ENCODE measurements around the gene GRIN1.
A peak's percentile ranks its signal among the peaks of the same experiment; 100 is the strongest.
"Not testable (repeated sequence)": the region's sequence is repeated elsewhere in the genome, so short reads cannot be mapped to it uniquely, and the experiment has no call there.

The GRIN1 gene

DNA sequence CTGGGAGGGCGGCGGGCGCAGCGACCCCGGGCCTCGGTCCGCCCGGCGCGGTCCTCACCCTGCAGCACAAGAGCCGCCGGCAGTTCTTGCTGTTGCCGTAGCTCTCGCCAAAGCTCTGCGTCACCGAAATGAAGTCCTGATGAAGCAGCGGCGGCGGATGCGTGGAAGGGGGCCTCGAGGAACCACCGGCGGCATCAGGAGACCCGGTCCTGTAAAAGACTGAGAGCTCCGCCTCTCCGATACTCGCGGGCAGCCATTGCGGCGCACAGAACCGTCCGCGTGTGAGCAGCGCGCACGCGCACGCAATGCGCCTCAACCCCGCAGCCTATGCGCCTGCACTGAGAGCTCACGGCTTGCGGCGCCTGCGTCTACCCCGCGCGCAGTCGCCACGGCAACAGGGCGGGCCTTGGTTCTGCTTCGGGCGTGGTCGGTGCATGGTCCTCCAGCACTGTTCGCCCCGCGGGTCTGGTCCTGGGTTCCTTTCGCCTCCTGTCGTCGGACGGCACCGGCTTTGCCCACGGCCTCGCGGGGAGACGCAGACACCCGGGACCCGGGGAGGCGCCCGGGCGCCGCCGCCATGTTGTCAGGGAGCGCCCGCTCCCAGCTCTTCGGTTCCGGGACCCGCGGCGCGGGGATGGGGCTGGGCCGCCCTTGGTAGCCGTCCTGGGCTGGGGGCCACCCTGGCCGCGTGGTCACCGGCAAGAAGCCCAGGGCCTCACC is 9.3 kb upstream of the GRIN1 start:
- DNase-seq, result peak; percentile 86

DNA sequence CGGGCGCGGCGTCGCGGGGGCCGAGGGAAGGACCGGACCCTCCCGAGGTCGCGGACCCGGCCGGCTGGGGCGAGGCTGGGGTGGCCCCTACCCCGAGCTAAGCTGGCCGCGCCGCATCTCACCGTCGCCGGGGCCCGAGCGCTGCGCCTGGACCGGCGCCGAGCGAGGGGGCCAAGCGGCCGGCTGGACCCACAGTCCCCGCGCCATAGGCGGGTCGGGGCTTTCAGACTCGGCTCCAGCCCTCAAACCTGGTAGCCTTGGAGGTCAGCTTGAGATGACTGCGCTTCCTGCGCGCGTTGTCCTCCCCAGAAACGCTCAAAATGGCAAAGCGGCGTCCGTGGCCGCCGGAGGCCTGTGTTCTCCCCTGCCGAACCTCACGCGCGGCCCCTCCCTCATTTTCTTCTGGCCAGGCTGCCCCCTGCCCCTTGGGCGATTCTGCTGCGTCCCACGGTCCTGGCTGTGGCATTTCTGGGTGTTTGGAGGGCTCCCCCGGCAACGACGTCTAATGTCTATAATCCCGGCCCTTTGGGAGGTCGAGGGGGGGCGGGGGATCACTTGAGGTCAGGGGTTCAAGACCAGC is 8.7 kb upstream of the GRIN1 start:
- no peak for DNase-seq

DNA sequence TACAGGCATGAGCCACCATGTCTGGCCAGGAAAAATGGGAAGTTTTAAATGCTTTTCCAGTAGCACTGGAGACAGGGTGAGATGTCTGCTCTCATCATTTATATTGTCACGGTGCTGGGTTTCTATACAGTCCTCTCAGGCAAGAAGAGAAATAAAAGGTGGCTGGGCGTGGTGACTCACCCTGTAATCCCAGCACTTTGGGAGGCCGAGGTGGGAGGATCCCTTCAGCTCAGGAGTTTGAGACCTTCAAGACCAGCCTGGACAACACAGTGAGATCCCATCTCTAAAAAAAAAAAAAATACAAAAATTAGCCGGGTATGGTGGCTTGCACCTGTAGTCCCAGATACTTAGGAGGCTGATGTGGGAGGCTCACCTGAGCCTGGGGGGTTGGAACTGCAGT is 4.8 kb upstream of the GRIN1 start:
- DNase-seq, result no peak

DNA sequence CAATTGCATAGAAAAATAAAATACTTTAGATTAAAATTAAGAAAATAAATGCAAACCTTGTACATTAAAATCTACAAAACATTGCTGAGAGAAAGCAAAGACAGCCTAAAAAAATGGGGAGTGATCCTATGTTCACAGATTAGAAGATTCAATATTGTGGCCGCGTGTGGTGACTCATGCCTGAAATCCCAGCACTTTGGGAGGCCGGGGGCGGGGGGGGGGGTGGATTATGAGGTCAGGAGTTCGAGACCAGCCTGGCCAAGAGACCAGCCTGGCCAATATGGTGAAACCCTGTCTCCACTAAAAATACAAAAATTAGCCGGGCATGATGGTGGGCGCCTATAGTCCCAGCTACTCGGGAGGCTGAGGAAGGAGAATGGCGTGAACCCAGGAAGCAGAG is 3.8 kb upstream of the GRIN1 start:
- DNase-seq, result not testable (repeated sequence)

DNA sequence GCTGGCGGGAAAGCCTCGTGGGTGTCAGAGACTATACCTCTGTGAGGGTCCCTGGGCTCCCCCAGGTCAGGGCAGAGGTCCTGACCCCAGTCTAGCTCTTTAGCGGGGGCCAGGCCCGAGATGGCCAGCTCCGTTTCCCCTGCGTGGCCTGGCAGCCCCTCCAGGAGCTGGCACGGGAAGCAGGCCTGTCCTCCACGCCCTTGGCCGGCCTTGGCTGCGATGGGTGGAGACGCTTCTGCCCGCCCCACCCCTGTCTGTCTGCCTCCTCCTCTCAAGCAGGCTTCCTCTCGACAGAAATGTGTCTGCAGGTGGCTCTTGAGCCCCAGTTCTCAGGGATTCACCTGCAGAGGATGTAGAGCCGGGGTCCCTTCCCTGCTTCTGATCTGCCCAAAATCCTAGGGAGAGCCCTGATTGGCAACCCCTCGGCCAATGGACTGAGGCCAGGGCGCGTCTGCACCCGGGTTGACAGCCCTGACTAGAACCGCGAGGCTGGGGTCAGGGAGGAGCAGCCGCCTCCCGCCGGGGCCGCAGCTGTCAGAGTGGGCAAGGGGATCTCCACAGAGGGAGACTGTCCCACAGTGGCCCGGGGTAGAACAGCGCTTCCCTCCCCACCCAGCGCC is 2.6 kb upstream of the GRIN1 start:
- no peak for DNase-seq

DNA sequence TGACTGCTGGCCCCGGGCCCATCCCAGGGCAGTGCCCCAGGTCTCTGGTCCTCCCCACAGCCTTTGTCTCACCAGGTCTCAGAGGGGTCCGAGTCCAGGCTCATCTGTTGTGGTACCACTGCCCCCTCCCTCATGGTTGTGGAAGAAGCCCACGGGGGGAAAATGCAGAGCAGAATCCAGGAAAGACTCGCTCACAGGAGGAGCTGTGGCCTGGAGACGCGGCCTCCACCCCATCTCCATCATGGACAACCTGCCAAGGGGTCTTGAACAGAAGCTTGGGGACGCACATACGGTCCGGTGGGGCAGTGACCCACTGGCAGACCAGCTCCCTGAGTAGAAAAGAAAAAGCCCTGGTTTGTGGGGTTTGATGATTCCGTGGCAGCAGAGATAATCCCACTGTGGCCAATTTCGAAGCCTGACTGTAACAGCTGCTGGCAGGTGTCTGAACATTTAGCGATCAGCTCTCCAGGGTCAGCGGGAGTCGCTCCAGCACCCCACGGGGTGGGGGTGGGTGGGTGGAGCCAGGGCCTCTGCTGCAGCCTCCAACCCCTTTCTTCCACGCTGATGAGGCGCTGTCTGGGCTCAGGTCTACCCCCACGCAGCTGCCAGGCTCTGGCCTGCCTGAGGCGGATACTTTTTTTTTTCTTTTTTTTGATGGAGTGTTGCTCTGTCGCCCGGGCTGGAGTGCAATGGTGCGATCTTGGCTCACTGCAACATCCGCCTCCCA is 1.9 kb upstream of the GRIN1 start:
- no peak for DNase-seq

DNA sequence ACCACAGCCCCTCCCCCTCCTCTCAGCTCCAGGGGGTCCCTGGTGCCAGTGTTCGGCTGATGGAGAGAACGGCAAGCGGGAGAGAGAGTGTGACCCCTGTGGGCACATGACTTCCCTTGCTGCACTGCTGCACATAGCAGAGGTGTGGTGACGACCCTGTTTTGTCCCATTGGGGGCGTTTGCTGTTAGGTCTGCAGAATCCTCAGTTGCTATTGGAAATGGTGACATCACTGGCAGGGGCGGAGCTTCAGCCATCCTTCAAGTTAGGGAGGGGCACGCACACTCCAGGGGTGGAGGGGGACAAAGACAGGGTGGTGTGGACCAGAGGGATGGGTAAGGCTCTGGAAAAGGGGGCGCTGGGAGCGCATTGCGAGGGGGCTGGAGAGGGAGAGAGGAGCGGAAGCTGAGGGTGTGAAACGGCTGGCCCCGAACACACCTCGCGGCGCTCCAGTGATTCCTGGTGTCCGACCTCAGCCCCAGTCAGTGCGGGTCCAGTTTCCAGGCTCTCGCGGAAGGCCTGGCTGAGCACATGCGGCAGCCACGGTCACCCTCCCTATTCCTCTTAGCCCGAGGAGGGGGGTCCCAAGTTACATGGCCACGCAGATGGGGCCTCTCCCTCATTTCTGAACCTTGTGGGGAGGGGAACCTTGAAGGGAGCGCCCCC is 764 bp upstream of the GRIN1 start:
- DNase-seq, result peak; percentile 4

DNA sequence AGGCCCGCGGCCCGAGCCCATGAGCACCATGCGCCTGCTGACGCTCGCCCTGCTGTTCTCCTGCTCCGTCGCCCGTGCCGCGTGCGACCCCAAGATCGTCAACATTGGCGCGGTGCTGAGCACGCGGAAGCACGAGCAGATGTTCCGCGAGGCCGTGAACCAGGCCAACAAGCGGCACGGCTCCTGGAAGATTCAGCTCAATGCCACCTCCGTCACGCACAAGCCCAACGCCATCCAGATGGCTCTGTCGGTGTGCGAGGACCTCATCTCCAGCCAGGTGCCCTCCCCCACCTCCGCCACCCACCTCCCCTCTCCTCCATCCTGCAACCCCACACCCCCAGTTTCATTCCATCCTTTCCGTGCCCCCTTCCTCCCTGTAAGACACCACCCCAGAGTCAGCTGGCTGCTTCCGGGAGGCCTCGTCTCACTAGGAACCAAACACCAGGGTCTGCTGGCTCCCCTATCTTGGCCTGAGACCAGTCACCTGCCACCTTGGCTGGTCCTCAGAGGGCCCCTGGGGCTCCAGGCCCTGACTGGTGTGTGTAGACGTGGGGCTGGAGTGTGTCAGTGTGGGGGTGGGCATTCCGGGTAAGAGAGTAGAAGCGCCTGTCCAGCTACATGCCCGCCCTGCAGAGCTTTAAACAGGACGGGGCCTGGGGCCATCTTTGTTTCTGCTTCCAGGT is 655 bp downstream of the GRIN1 start:
- no peak for DNase-seq

DNA sequence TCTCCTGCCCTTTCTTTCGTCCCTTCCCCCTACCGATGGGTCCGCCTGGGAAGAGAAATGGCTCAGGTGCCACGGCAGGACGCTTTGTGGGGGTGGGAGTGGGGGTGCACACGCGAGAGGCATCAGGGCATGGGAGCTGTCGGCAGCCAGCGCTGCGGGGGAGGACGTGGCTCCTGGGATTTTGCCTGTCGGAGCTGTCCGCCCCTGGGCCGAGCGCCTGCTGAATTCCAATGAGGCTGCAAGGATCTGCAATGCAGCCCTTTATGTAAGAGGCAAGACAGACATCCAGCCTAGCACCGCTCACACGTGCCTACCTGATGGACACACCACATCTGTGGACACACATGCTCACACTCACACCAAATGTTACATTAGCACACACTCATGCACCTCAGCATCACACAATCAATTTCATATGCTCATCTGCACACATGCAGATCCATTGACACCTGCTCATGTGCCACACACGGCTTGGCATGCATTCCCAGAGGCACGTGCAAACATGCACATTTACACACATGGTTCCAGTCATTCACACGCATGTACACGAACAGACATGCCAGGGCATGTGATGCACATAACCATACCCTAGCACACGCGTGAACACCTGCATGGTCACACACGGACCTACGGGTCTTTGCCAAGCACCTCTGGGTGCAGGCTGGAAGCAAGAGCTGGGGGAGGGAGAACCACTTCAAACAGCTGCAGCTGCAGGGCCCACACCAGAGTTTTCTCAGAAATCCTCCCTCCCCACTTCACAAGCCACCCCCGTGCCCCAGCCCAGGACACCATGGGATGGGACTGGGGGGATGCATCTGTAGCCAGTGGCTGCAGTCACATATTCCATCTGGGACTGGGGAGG is 1.4 kb downstream of the GRIN1 start:
- DNase-seq, result no peak

DNA sequence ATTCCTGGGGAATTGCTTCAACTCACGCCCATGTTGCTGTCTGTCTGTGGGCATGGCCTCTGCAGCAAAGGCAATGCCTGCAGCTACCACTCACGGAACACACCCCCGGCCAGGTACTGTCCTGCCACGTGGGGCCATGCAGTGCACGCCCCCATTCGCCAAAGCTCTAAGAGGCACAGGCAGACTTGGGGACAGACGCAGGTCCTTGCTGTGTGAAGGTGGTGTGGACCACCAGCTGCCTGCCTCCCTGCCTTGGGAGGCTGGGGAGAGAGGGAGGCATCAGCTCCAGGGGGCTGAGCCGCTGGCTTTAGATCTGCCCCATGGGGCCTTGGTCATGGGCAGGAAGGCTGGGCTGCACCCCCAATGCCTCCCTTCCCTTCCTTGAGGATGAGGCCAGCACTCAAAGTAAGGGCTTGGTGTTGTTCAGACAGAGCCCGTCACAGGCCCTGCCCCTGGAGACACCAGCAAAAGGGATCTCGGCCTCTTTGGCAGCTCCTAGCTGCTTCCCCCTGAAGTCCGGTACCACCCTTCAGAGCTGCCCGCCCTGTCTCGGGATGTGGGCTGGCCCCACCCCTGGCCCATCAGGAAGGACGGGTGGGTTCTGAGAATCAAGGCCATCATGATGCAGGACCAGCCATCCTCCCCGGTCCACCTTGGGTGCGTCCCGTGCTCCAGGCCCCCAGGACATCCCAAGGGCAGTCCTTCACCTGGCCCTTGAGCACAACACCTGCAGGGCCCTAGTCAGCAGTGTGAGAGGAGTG is 2.3 kb downstream of the GRIN1 start:
- DNase-seq, result no peak

DNA sequence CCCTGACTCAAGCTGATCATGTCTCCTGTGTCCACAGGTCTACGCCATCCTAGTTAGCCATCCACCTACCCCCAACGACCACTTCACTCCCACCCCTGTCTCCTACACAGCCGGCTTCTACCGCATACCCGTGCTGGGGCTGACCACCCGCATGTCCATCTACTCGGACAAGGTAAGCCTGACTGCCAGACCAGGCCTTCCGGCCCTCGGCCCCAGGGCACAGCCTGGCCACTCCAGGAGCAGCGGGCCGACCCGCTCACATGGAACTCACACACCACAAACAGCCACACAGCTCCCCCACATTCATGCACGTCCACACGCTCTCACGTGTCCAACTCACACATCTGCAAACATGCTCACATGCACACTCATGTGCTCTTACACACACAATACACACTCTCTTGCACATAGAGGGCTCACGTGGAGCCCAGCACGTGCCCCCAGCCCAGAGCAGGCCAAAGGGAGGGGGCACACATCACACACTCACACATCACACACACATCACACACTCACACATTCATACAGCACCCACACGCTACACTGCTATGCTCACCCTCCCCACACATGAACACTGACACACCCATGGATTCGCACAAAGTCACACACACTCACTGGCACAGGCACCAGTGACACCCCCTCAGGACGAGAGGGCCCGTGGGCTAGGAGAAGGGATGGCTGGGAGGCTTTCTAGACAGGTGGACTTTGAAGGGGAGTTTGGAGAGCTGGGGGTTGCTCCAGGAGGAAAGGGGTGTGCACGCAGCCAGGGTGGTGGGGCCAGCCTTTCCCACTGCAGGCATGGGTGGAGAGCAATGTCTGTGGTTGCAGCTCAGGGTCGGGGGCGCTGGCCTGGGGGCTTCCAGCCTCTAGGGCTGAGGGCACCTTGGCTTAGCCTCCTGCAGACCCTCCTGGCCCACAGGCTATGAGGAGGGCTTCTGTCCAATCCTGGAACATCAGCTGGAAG is 3.3 kb downstream of the GRIN1 start:
- no peak for DNase-seq

DNA sequence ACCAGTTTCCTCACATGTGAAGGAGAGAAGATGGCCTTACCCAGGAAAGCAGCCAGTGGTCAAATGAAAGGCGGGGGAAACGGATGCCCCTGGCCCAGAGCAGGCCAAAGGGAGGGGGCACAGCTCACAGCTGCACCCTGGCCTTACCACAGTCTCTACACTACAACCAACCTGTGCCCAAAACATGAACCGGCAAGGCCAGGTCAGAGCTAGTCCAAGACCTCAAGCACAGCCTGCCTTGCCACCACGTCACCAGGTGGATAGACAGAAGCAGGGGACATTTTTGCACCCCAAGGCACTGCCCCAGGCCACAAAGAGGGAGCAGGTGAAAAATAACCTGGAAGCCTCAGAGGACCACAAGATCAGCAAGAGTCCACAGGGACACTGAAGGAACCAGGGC is 4.5 kb downstream of the GRIN1 start:
- DNase-seq, result no peak

DNA sequence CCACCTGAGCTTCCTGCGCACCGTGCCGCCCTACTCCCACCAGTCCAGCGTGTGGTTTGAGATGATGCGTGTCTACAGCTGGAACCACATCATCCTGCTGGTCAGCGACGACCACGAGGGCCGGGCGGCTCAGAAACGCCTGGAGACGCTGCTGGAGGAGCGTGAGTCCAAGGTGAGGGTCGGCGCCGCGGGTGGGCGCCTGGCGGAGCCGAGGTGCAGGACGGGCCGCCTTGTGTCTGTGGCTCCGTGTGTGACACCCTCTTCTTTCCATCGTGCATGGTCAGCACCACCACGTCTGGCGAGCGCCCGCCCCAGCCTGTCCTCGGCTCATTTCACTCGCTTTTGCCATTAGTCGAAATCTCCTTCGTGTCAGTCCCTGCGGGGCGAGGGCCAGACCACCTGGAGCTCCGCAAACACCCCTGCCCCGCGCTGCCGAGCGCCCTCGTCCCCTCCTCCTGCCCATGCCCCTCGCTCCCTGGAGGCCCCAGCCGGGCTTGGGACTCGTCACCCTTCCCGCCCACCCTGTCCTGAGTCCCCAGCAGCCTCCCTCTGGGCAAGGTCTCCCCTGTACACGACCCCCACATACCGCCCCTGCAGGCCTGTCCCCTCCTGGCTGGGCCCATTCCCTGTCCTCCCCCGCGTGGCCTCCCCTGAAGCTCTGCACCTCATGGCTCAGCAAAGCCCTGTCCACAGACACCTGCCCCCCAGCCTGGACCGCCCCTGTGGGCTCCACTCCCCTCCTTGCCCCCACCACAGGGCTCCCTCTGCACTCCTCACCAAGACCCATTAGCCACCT is 7.0 kb downstream of the GRIN1 start:
- no peak for DNase-seq

DNA sequence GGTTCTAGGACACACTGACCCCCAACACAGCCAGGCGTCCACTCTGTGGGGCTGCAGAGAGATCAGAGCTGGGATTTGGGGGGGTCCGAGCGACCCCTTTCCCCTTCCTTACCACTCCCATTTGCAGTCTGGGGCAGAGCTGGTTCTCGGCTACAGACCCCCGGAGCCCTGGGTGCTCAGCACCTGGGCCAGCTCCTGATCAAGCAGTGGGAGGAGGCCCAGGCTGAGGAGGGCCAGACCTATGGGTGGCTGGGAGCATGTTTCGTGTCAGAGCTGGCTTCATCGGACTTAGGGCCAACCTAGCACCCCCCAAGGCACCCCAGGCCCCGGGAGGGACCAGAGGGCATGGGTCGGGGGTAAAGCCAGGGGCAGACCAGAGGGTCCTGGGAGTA is 7.6 kb downstream of the GRIN1 start:
- no peak for DNase-seq

DNA sequence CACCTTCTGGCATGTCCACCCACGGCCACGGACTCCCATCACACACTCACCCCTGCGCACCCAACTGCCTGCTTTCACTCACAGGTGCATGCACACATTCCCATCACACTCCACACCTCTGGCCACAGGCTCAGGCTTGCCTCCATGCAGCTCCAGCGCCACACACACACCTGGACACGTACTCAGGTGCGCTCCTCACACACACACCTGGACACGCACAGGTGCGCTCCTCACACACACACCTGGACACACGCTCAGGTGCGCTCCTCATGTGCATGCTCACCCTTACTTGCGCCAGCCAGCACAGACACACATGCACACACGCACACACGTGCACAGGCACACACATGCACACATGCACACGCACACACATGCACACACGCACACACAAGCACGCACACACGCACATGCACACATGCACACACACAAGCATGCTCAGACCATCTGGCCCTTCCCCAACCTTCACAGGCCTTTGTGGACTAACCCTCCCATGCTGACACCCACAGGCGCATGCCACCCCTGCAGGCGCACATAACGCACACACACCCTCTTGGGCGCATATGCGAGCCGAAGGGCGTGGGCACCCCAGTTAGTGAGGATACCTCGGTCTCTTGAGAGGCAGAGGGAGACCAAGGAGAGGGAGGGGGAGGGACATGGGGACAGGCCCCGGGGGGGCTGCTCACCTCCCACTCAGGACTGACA is 8.3 kb downstream of the GRIN1 start:
- DNase-seq, result no peak

DNA sequence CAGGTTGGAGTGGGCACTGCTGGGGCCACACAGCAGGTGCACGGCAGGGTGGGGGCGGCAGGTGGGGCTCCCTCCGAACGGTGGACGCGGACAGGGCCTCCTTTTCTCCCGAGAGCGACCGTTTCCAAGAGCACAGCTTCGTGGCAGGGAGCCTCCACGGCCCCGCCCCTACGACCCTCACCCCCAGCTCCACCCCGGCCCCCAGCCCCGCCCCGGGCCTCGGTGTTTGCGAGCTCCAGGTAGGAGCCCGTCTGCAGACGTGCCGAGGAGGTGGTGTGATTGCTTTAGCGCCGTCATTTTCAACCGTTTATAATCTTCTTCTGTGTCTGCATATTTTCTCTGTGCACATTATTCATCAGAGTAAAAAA is 8.8 kb downstream of the GRIN1 start:
- no peak for DNase-seq

DNA sequence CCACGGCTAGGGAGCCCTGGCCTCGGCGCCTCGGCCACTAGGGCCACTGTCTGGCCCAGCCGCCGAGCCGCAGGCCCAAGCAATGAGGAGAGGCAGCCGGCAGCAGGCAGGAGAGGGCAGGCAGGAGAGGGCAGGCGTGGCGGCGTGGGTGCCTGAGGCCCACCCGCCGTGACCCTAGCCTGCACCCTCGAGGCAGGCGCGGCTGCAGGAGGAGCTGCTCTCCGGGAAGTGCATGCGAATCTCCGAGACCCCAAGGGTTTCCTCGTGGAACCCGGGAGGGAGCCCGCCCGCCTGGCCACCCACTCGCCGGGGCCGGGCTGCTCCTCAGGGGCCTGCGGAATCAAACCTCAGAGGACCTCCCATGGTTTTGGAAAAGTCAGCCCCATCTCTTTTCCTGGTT is 9.3 kb downstream of the GRIN1 start:
- DNase-seq, result no peak

DNA sequence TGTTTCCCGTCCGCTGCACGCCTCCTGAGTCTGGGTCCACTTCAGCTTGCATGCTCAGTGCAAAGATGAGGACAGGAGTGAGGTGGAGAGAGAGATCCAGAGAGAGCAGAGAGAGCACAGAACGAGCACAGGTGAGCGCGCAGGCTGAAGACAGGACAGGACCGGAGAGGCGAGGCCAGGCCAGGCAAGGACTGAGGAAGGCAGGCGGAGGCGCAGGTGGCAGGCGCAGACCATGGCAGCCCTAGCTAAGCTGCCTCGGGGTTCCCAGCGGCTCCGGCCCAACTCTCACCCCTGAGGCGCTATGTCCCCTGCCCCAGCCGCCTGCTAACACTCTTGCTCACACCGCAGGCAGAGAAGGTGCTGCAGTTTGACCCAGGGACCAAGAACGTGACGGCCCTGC is 9.7 kb downstream of the GRIN1 start:
- DNase-seq, result no peak

All from NCI-H1105 treated with DMSO at 0.1 percent for 48 hours (cell line).